GM19240 (cell line): ENCODE results near the gene ELMO1.

ENCODE experiments used
- DNase-seq: peaks from one replicate; pipeline ENCODE4 v3.0.0; 2011; ENCODE audit warnings: low spot score; ENCODE audit not compliant: insufficient read length

The ELMO1 gene

GRCh38 chr7:37432281-37432920 is 16.3 kb downstream of the ELMO1 start:
- DNase-seq: no peak

GRCh38 chr7:37431413-37431812 is 17.3 kb downstream of the ELMO1 start:
- no peak for DNase-seq

- no peak for DNase-seq
These were observed 18.0 kb downstream of the ELMO1 start for GRCh38 chr7:37430640-37431039.

- DNase-seq: no peak
These were observed 18.5 kb downstream of the ELMO1 start for GRCh38 chr7:37430171-37430570.

- no peak for DNase-seq
These were observed 19.3 kb downstream of the ELMO1 start for GRCh38 chr7:37429435-37429791.

- DNase-seq: no peak
These were observed 19.8 kb downstream of the ELMO1 start for GRCh38 chr7:37428681-37429434.

- DNase-seq: no peak
These were observed 21.3 kb downstream of the ELMO1 start for GRCh38 chr7:37427276-37427940.

GRCh38 chr7:37425498-37425897 is 23.2 kb downstream of the ELMO1 start:
- DNase-seq: no peak

GRCh38 chr7:37424995-37425394 is 23.7 kb downstream of the ELMO1 start:
- DNase-seq: no peak

GRCh38 chr7:37424521-37424920 is 24.1 kb downstream of the ELMO1 start:
- DNase-seq: no peak

- DNase-seq: no peak
These were observed 26.7 kb downstream of the ELMO1 start for GRCh38 chr7:37421861-37422500.

- no peak for DNase-seq
These were observed 27.5 kb downstream of the ELMO1 start for GRCh38 chr7:37420946-37421695.

GRCh38 chr7:37419496-37419895 is 29.2 kb downstream of the ELMO1 start:
- no peak for DNase-seq

GRCh38 chr7:37418381-37418780 is 30.3 kb downstream of the ELMO1 start:
- DNase-seq: no peak

GRCh38 chr7:37417107-37417474 is 31.6 kb downstream of the ELMO1 start:
- DNase-seq: no peak

GRCh38 chr7:37416378-37417106 is 32.1 kb downstream of the ELMO1 start:
- no peak for DNase-seq

GRCh38 chr7:37415629-37416028 is 33.0 kb downstream of the ELMO1 start:
- DNase-seq: no peak

GRCh38 chr7:37414352-37414983 is 34.2 kb downstream of the ELMO1 start:
- DNase-seq: no peak

GRCh38 chr7:37411444-37412034 is 37.1 kb downstream of the ELMO1 start:
- DNase-seq: no peak
